A673 (cell line): Measurements from ENCODE around the gene CHID1.

Experiments used
- EZH2 ChIP-seq: fragments of 200-600 bp; sonication (generic); IDR thresholded peaks from 2 replicates; pipeline ENCODE4 v1.6.1; 2017; ENCODE audit warnings: borderline replicate concordance, low read depth, mild to moderate bottlenecking, mixed read lengths, antibody characterized with exemption, low read length; ENCODE audit not compliant: poor library complexity, severe bottlenecking
- TF ChIP-seq, protein P1 (sequence below): fragments of 300-800, 200-600 bp; sonication (generic); conservative IDR thresholded peaks from 2 replicates; pipeline ENCODE4 v1.5.1; 2017; ENCODE audit warnings: low read depth, mild to moderate bottlenecking, antibody characterized with exemption, low read length, moderate library complexity, mixed read lengths

GRCh38 chr11:952406-953385 lies 42.1 kb upstream of the CHID1 start:
- TF ChIP-seq, protein P1, sequence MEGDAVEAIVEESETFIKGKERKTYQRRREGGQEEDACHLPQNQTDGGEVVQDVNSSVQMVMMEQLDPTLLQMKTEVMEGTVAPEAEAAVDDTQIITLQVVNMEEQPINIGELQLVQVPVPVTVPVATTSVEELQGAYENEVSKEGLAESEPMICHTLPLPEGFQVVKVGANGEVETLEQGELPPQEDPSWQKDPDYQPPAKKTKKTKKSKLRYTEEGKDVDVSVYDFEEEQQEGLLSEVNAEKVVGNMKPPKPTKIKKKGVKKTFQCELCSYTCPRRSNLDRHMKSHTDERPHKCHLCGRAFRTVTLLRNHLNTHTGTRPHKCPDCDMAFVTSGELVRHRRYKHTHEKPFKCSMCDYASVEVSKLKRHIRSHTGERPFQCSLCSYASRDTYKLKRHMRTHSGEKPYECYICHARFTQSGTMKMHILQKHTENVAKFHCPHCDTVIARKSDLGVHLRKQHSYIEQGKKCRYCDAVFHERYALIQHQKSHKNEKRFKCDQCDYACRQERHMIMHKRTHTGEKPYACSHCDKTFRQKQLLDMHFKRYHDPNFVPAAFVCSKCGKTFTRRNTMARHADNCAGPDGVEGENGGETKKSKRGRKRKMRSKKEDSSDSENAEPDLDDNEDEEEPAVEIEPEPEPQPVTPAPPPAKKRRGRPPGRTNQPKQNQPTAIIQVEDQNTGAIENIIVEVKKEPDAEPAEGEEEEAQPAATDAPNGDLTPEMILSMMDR = no peak
- TF ChIP-seq EZH2 = no peak
